ENCODE results near the gene TXNDC17. TPM values are rescaled to one million over a fixed set of nuclear protein-coding genes. Genes with fewer than 3 reads are reported as not detected.
A peak's percentile ranks its signal among the peaks of the same experiment; 100 is the strongest.
"Not testable (repeated sequence)": the region's sequence is repeated elsewhere in the genome, so short reads cannot be mapped to it uniquely, and the experiment has no call there.

TXNDC17 gene
- total RNA-seq, 1 donor from 2014 or later, result 92.7 TPM

DNA sequence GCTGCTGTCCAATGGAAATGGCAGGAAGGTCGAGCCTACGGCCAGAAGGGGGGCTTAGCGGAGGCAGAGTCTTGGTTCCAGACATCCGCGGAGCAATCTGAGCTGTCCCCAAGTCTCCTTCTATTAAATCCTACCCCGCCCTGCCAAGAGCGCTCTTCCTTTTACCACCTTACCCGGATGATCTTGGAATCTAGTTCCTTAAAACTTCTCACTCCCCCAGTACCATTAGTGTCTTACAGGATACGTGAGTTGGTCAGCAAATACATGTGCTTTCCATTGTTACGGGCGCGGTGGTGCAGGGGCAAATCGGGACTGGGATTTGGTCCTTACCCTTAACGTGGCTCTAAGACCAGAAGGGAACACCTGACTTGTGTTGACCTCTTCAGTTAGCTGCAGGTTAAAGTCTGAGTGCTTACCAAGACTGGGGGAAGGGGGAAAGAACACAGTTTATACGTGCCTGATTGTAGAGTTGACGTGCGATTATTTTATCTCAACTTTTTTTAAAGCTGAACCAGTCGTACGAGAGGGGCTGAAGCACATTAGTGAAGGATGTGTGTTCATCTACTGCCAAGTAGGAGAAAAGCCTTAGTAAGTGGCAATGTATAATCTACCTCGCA, 495 bp downstream of the TXNDC17 start:
- no peaks in the 10 kb centered on the region for H3K27me3 Mint-ChIP-seq
- peak overlapping the region; percentile 93 for H3K4me3 Mint-ChIP-seq
- no peaks in the 10 kb centered on the region for H3K9me3 Mint-ChIP-seq
- DNase-seq, result peak; percentile 75
- H3K27ac Mint-ChIP-seq, result peak overlapping the region; percentile 100
- peaks cover 62% of the 10 kb centered on the region for H3K4me1 Mint-ChIP-seq
- intact Hi-C loops (cut with micrococcal nuclease), result loop anchor here (2.0 to 10.0 kb wide), 4 partner anchors 64 to 1057 kb away; partner anchors contain the start of genes NLRP1 and PIMREG
- H3K36me3 Mint-ChIP-seq (ENCODE audit: low read depth), result peaks cover 31% of the 10 kb centered on the region

DNA sequence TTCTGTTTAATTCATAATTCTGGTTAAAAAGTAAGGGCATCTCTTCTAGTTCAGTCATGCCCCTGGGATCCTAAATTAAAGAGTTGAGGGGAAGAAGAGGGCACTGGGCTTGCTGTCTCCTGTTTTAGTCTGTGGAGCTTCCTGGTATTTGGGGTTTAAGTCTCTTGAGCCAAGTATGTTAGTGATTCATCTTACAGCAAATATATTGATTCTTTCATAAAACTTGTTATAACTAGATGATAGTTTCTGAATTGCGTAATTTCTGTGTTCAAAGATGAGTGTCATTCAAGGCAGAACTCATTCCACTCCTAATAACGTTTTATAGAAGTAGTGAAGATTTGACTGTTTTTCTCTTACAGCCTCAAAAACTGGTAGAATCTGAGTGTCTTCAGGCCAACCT, 1.7 kb downstream of the TXNDC17 start:
- Mint-ChIP-seq H3K36me3 (ENCODE audit: low read depth) (peaks cover 38% of the 10 kb centered on the region), H3K27me3 (no peaks in the 10 kb centered on the region), H3K4me1 (peaks cover 59% of the 10 kb centered on the region), H3K9me3 (no peaks in the 10 kb centered on the region), H3K27ac (peak overlapping the region; percentile 57), H3K4me3 (peak overlapping the region; percentile 93)
- no peak for DNase-seq
- intact Hi-C loops (cut with micrococcal nuclease), result loop anchor here (5.0 to 10.0 kb wide), 3 partner anchors 65 to 1058 kb away; partner anchors contain the start of genes NLRP1 and PIMREG

DNA sequence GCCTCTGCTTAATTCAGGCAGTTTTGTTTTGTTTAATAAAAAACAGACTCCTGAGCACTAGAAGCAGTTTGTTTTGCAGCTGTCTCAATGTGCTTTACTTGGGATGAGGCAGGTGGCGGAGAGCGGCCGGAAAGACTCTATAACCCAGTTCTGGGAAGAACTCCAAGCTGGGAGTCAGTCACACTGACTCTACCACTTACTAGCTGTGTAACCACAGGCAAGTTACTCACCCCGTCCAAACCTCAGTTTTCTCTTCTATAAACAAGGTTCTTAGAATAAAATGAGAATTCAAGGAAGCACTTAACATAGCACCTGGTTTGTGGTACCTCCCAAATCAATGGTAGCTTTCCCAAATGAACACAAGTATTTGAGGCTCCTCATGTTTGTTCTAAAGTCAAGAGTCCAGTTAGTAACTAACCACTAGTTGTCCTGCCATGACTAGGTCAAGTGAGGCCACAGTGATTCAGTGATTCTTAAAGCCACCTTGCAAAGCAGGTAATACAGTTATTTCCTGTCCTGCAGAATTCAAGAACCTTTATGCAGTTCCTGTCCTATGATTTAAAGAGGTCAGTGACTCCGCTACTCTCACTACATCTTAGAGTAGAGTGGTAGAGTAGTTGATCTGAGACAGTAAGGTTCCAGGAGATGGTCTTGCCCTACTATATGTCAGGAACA, 2.7 kb downstream of the TXNDC17 start:
- no peaks in the 10 kb centered on the region for H3K9me3 Mint-ChIP-seq
- H3K4me1 Mint-ChIP-seq, result peaks cover 57% of the 10 kb centered on the region
- peak overlapping the region; percentile 57 for H3K27ac Mint-ChIP-seq
- no peaks in the 10 kb centered on the region for H3K27me3 Mint-ChIP-seq
- intact Hi-C loops (cut with micrococcal nuclease), result loop anchor here (5.0 to 10.0 kb wide), 3 partner anchors 66 to 1059 kb away; partner anchors contain the start of genes NLRP1 and PIMREG
- no peak for DNase-seq
- H3K36me3 Mint-ChIP-seq (ENCODE audit: low read depth), result peaks cover 45% of the 10 kb centered on the region
- H3K4me3 Mint-ChIP-seq, result peak overlapping the region; percentile 37

DNA sequence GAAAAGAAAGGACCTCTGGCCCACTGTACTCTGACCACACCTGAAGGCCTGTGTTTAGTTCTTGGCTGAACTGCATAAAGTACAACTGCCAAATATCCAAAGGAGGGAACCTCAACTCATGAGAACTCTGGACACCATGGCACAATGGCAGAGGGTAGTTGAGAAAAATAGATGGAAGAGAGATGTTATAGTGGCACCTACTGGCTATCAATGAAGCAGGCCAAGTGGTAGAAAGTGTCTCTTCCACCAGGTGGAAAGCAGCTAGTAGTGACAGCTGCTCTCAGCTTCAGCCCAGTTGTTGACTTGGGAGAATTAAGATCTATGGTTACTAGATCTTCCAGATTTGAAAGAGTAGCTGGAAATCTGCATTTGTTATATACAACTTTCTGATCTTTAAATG, 7.3 kb downstream of the TXNDC17 start:
- H3K36me3 Mint-ChIP-seq (ENCODE audit: low read depth), result peaks cover 47% of the 10 kb centered on the region
- H3K27ac Mint-ChIP-seq, result no peak overlapping the region
- no peak for DNase-seq
- intact Hi-C loops (cut with micrococcal nuclease), result loop anchor here (2.0 to 10.0 kb wide), 3 partner anchors 175 to 1063 kb away; partner anchors contain the start of genes NLRP1 and PIMREG
- H3K4me3 Mint-ChIP-seq, result no peak overlapping the region
- H3K4me1 Mint-ChIP-seq, result peaks cover 57% of the 10 kb centered on the region
- peaks cover under 1% of the 10 kb centered on the region for H3K27me3 Mint-ChIP-seq
- no peaks in the 10 kb centered on the region for H3K9me3 Mint-ChIP-seq

DNA sequence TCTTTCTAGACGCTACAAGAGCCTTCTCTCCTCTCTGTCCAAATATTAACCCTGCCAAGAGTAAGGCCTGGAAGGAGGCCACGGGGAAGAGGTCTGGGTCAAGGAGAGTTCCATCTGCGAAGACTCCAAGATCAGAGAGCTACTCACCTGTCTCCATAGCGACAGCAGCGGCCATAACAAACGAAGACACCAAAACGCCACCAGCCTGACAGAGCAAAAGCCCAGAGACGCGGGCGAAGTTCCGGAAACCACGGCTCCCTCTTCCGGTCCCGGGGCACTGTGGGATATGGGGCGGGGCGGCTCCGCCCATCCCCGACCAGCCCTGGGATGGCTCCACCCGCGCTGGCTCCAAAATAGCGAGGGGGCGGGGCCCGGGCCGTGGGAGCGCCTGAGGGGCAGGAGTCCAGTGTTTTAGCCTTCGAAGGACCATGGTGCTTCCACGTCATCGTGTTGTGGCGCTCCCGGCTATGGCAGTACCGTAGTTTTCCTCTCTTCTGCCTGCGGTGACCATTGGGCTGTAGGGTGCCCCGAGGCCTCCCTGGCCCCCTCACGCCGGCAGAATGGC, 10.6 kb downstream of the TXNDC17 start, which contains the start of the genes C17orf100 and MED31:
C17orf100 (plus strand) TSS at position 409 of the 565 bp plus-strand sequence; CDS start at position 561, 152 bp downstream.
MED31 (minus strand) TSS at position 252 of the 565 bp plus-strand sequence; CDS start at position 175, 77 bp downstream.
- intact Hi-C loops (cut with micrococcal nuclease), result loop anchor here (1.0 to 5.0 kb wide), 3 partner anchors 11 to 1164 kb away; partner anchors contain the start of genes DERL2, KIAA0753 and MIS12
- Mint-ChIP-seq H3K4me1 (peaks cover 50% of the 10 kb centered on the region), H3K36me3 (ENCODE audit: low read depth) (peaks cover 26% of the 10 kb centered on the region), H3K27ac (peak within 1 kb of the TSS; percentile 99), H3K27me3 (peaks cover 16% of the 10 kb centered on the region), H3K9me3 (no peaks in the 10 kb centered on the region), H3K4me3 (peak within 1 kb of the TSS; percentile 93)
- peak; percentile 99 for DNase-seq

DNA sequence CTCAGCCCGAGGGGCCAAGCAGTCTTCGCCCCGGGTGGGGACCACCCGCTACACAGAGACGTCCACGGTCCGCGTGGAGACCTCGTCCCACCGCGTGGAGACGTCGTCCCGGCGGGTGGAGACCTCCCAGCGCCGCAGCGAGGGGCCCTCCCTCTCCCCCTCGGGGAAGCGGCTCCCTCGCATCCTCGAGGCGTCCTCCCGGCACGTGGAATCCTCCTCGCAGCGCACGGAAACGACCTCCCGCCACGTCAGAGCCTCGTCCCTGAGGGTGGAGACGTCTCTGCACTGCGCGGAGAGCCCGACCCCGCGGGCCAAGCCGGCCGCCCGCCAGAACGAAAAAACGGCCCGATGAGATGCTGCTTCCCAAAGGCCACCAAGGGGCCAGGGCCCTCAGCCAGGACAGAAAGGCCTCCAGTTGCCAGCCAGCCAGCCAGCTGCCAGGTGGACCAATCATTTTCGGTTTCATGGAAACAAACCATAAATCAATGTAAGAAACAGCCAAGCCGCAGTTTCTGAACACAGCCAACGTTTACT, 11.1 kb downstream of the TXNDC17 start:
- peak; percentile 79 for DNase-seq
- peak overlapping the region; percentile 35 for H3K27ac Mint-ChIP-seq
- peaks cover 16% of the 10 kb centered on the region for H3K27me3 Mint-ChIP-seq
- peaks cover 49% of the 10 kb centered on the region for H3K4me1 Mint-ChIP-seq
- no peaks in the 10 kb centered on the region for H3K9me3 Mint-ChIP-seq
- peak overlapping the region; percentile 93 for H3K4me3 Mint-ChIP-seq
- intact Hi-C loops (cut with micrococcal nuclease), result loop anchor here (1.0 to 5.0 kb wide), 3 partner anchors 12 to 1165 kb away; partner anchors contain the start of genes DERL2, KIAA0753 and MIS12
- peaks cover 22% of the 10 kb centered on the region for H3K36me3 Mint-ChIP-seq (ENCODE audit: low read depth)

DNA sequence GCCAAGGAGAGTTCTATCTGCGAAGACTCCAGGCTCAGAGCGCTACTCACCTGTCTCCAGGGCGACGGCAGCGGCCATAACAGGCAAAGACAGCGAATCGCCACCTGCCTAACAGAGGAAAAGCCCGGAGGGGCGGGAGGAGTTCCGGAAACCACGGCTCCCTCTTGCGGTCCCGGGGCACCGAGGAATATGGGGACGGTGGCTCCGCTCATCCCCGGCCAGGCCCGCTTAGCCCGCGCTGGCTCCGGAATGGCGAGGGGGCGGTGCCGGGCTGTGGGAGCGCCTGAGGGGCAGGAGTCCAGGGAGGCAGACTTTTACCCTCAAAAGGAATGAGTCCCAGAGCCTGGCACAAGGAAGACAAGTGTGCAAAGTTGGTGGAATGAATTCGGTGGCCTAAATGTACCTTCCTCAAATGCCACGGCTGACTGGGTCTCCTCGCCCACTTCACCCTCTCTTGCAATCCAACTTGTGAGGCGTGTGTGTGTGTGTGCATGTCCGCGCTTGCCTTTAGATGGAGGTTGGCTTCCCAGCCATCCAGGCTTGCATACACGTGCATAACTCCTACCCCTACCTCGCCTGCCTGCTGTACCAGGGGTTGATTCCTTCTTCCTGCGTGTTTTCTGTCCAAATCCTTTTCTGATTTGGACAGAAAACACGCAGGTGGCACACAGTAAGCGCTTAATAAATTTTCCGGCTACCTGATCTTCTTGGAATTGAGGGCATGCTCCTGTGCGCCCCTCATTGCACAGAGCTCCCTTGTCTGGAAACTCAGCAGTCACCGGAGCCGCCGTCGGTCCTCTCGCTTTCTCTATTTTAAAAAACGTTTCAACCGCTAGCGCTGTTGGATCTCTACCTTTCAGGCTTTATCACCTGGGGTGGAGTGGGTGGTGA, 14.2 kb downstream of the TXNDC17 start:
- no peak for DNase-seq
- Mint-ChIP-seq H3K4me1 (peaks cover 47% of the 10 kb centered on the region), H3K9me3 (no peaks in the 10 kb centered on the region), H3K4me3 (peak overlapping the region; percentile 83), H3K27ac (peak overlapping the region; percentile 32), H3K36me3 (ENCODE audit: low read depth) (peaks cover 5% of the 10 kb centered on the region), H3K27me3 (peaks cover 21% of the 10 kb centered on the region)
- intact Hi-C loops (cut with micrococcal nuclease), result loop anchor here (5.0 kb wide), 1 partner anchor 1168 kb away; the partner anchor contains the start of genes DERL2 and MIS12

DNA sequence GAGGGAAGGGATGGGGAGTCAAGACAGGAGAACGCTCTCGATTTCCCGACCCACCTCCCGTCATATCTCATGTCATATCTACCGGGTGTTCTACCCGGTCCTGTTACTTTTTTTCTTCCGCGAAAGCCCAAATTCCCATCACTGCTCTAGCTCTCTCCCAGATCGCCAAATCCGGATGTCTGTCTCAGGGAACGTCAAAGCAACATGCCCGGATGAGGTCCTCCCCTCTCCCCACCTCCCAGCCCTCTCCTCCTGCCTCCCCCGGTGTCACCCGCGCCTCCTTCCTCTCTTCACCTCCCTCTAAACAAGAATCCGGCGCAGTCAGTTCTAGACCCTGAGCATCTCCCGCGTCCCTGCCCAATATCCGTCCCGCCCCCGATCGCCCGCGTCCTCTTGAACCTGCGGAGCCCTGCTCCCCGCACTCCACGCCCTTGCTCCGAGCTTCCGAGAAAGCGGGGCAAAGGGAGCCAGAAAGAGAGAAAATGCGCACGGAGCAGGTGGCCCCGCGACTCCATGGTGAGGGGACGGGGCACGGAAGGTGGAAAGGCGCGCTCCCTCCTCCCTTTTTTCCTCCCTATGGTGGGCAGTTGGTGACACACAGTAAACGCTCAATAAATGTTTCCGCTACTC, 15.0 kb downstream of the TXNDC17 start:
- H3K4me3 Mint-ChIP-seq, result peak overlapping the region; percentile 83
- DNase-seq, result peak; percentile 78
- H3K4me1 Mint-ChIP-seq, result peaks cover 49% of the 10 kb centered on the region
- H3K36me3 Mint-ChIP-seq (ENCODE audit: low read depth); intact Hi-C loops (cut with micrococcal nuclease); H3K9me3 Mint-ChIP-seq: not testable (repeated sequence)
- peak overlapping the region; percentile 32 for H3K27ac Mint-ChIP-seq
- peaks cover 25% of the 10 kb centered on the region for H3K27me3 Mint-ChIP-seq

DNA sequence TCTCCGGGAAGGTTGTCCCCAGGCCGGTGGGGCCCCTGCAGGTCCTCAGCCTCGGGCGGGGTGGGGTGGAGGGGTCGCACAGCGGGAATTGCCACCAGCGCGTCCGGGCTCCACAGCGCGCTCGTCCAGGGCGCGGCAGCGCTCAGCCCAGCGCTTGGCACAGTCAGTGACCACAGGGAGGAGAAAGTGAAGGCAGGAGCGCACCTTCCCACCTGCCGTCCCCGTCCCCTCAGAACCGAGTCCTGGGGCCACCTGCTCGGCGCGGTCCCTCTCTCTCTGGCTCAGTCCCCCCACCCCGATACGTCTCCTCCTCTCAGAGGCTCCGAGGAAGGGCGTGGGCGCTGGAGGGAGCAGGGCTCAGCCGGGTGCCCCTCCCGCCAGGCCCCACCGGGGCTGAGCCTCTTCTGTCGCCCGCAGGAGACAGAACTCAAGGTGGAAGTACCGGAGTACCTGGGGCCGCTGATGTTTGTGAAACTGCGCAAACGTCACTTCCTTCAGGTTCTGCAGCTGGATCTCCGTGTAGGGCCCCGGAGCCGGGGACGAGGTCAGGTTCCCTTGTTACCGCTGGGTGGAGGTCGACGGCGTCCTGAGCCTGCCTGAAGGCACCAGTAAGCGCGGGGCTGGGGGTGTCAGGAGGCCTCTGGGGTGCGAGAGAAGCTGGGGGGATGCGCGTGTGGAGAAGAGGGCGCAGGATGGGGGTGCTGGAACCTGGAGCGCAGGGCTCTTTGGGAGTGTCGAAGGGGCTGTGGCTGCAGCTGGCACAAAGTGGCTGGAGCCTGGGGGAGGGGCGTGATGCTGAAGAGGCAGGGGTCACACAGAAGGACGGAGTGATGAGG, 16.2 kb downstream of the TXNDC17 start:
- H3K36me3 Mint-ChIP-seq (ENCODE audit: low read depth); H3K9me3 Mint-ChIP-seq; intact Hi-C loops (cut with micrococcal nuclease): not testable (repeated sequence)
- Mint-ChIP-seq H3K4me3 (peak overlapping the region; percentile 91), H3K4me1 (peaks cover 58% of the 10 kb centered on the region), H3K27me3 (peaks cover 29% of the 10 kb centered on the region), H3K27ac (peak overlapping the region; percentile 62)
- peak; percentile 90 for DNase-seq

DNA sequence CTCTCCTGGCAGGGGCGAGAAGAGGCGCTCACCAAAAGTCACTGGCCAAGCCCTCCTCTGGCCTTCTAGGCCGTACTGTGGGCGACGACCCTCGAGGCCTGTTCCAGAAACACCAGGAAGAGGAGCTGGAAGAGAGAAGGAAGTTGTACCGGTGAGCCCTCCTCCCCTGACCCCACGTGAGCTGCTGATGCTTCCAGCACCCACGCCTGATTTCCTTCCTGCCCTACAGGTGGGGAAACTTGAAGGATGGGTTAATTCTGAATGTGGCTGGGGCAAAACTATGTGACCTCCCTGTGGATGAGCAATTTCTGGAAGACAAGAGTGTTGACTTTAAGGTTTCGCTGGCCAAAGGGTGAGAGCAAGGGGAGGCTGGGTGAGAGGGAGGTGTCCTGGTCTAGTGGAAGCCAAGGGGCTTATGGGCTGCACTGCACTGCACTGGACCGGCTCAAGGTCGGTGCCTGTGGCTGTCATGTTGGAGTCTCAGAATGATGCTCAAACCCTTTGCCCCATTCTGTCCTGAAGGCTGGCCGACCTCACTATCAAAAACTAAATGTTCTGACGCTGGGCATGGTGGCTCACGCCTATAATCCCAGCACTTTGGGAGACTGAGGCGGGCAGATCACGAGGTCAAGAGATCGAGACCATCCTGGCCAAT, 16.9 kb downstream of the TXNDC17 start:
- intact Hi-C loops (cut with micrococcal nuclease), result no loop called here
- H3K27ac Mint-ChIP-seq, result peak overlapping the region; percentile 62
- peak overlapping the region; percentile 91 for H3K4me3 Mint-ChIP-seq
- DNase-seq, result no peak
- no peaks in the 10 kb centered on the region for H3K9me3 Mint-ChIP-seq
- H3K36me3 Mint-ChIP-seq (ENCODE audit: low read depth), result peaks cover 9% of the 10 kb centered on the region
- H3K4me1 Mint-ChIP-seq, result peaks cover 52% of the 10 kb centered on the region
- H3K27me3 Mint-ChIP-seq, result peaks cover 35% of the 10 kb centered on the region

DNA sequence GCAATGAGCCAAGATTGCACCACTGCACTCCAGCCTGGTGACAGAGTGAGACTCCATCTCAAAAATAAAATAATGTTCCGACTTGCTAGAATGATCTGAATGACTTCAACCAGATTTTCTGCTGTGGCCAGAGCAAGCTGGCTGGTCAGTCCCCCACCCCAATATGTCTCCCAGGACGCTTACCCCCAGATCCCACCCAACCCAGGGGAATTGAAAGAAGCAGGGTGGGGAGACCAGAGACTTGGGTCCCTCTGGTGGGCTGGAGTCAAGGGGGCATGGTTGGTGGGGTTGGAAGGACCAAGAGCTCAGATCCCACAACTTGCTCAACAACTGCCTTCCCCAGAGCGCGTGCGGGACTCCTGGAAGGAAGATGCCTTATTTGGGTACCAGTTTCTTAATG, 17.6 kb downstream of the TXNDC17 start:
- H3K27ac Mint-ChIP-seq; DNase-seq; H3K36me3 Mint-ChIP-seq (ENCODE audit: low read depth); intact Hi-C loops (cut with micrococcal nuclease); H3K9me3 Mint-ChIP-seq: not testable (repeated sequence)
- Mint-ChIP-seq H3K4me1 (peaks cover 47% of the 10 kb centered on the region), H3K4me3 (peak overlapping the region; percentile 91), H3K27me3 (peaks cover 34% of the 10 kb centered on the region)
